HG03097 (cell line): Measurements from ENCODE around the gene PCDHB7.
"Not testable (repeated sequence)": the region's sequence is repeated elsewhere in the genome, so short reads cannot be mapped to it uniquely, and the experiment has no call there.

Source experiments
- ATAC-seq: cut with Tn5 transposase; IDR thresholded peaks from one replicate; pipeline ENCODE4 v1.9.1; 2021; ENCODE audit not compliant: unreplicated experiment, low FRiP score

PCDHB7 gene

DNA sequence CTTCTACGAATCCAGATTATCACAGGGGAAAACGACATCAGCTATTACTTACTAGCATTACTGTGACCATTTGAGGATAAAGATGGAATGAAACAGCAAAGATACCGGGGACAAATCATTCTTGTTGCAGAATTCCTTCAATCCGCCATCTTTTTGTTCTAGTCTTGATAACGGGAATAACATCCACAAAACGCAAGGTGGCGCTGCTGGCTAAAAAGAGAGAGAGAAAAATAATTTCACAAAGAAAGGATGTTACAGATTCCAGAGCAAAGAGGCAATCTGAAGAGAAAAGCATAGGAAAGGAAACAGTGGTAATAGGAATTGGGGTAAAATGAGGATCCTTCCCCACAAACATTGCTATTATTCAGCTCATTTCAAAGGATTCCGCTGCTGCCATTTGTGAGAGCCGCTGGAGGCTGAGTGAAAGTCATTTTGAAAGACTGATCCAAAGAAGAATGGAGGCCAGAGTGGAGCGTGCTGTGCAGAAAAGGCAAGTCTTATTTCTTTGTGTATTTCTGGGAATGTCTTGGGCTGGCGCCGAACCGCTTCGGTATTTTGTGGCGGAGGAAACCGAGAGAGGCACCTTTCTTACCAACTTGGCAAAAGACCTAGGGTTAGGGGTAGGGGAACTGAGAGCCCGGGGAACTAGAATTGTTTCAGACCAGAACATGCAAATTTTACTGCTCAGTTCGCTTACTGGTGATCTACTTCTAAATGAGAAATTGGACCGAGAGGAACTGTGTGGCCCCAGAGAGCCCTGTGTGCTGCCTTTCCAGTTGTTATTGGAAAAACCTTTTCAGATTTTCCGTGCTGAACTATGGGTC is at the start of gene PCDHB7:
PCDHB7 (plus strand) TSS at position 264 of the 824 bp plus-strand sequence; CDS start at position 456, 192 bp downstream.
- no peak for ATAC-seq

DNA sequence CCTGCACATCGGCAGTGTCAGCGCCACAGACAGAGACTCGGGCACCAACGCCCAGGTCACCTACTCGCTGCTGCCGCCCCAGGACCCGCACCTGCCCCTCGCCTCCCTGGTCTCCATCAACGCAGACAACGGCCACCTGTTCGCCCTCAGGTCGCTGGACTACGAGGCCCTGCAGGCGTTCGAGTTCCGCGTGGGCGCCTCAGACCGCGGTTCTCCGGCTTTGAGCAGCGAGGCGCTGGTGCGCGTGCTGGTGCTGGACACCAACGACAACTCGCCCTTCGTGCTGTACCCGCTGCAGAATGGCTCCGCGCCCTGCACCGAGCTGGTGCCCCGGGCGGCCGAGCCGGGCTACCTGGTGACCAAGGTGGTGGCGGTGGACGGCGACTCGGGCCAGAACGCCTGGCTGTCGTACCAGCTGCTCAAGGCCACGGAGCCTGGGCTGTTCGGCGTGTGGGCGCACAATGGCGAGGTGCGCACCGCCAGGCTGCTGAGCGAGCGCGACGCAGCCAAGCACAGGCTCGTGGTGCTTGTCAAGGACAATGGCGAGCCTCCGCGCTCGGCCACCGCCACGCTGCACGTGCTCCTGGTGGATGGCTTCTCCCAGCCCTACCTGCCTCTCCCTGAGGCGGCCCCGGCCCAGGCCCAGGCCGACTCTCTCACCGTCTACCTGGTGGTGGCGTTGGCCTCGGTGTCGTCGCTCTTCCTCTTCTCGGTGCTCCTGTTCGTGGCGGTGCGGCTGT is 48.9 kb upstream of the PCDHB7 start:
- not testable (repeated sequence) for ATAC-seq

DNA sequence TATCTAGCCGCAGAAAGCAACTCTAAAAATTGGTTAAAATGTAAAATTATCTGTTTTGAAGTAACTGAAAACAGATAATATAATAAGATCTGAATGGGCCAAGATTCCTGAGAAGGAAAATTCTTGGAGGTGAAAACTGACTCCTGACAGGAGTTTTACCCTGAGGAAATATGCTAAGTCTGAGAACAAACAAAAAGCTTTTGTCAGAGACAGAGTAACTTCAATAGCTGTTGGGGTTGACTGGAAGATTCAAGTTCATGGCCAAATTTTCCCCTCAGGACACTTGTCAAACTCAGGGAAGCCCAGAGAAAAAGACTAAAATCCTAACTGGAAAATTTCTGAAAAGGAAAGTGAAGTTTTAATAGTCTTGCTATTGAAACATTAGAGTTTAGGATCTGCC is 45.1 kb upstream of the PCDHB7 start:
- ATAC-seq: no peak

DNA sequence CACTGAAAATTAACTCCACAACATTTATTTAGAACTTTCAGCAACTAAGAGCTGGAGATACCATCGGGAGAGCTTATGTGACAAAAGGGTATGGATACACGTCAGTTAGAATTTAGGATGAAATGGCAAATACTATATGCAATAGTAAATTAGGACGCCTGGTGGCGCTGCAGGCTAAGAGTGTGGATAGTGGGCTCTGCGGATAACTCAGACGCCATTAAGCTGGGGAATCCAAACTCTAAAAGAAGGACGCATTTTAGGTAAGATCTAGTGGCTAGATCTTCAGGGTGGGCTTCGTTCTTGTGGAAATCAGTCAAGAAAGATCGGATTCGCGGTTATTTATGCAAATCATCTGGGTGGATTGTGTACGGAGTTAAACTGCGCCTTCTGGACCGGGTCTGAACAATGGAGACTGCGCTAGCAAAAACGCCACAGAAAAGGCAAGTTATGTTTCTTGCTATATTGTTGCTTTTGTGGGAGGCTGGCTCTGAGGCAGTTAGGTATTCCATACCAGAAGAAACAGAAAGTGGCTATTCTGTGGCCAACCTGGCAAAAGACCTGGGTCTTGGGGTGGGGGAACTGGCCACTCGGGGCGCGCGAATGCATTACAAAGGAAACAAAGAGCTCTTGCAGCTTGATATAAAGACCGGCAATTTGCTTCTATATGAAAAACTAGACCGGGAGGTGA is 37.3 kb upstream of the PCDHB7 start, which contains the start of gene PCDHB5:
PCDHB5 (plus strand) TSS at position 177 of the 688 bp plus-strand sequence; CDS start at position 406, 229 bp downstream.
- no peak for ATAC-seq

DNA sequence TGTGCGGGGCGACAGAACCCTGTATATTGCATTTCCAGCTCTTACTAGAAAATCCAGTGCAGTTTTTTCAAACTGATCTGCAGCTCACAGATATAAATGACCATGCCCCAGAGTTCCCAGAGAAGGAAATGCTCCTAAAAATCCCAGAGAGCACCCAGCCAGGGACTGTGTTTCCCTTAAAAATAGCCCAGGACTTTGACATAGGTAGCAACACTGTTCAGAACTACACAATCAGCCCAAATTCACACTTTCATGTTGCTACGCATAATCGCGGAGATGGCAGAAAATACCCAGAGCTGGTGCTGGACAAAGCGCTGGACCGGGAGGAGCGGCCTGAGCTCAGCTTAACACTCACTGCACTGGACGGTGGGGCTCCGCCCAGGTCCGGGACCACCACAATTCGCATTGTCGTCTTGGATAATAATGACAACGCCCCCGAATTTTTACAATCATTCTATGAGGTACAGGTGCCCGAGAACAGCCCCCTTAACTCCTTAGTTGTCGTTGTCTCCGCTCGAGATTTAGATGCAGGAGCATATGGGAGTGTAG is 36.7 kb upstream of the PCDHB7 start:
- ATAC-seq: no peak

DNA sequence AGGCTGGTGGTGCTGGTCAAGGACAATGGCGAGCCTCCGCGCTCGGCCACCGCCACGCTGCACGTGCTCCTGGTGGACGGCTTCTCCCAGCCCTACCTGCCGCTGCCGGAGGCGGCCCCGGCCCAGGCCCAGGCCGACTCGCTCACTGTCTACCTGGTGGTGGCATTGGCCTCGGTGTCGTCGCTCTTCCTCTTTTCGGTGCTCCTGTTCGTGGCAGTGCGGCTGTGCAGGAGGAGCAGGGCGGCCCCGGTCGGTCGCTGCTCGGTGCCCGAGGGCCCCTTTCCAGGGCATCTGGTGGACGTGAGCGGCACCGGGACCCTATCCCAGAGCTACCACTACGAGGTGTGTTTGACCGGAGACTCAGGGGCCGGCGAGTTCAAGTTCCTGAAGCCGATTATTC is 35.1 kb upstream of the PCDHB7 start:
- ATAC-seq: not testable (repeated sequence)

DNA sequence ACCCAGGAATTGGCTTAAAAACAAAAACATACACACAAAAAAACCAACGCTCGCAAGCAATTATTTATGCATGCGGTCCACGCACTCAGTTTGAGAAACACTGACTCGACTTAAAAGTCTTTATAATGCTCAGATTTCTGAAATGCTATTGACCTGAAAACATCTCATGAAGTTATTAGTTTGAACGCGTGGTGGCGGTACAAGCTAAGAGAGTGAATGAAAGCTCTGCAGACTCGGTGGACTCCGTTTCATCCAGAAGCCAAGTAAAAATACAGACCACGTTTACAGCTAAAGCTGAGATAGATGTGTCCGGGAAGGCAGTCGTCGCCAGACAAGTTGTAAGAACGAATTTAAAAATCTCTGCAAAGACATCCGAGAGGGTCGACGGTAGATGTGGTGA is 22.6 kb upstream of the PCDHB7 start, which contains the start of gene PCDHB6:
PCDHB6 (plus strand) TSS at position 246 of the 400 bp plus-strand sequence. CDS start 201 bp downstream, outside the sequence.
- ATAC-seq: no peak

DNA sequence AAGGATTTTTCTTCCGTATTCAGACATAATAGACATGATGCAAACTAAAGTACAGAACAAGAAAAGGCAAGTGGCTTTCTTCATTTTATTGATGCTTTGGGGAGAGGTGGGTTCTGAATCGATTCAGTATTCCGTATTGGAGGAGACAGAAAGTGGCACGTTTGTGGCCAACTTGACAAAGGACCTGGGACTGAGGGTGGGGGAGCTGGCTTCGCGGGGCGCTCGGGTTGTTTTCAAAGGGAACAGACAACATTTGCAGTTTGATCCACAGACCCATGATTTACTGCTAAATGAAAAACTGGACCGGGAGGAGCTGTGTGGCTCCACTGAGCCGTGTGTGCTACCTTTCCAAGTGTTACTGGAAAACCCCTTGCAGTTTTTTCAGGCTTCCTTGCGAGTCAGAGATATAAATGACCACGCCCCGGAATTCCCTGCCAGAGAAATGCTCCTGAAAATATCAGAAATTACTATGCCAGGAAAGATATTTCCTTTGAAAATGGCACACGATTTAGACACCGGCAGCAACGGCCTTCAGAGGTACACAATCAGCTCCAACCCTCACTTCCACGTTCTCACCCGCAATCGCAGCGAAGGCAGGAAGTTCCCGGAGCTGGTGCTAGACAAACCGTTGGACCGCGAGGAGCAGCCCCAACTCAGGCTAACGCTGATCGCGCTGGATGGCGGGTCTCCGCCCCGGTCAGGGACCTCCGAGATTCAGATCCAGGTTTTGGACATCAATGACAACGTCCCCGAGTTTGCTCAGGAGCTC is 22.0 kb upstream of the PCDHB7 start:
- no peak for ATAC-seq

DNA sequence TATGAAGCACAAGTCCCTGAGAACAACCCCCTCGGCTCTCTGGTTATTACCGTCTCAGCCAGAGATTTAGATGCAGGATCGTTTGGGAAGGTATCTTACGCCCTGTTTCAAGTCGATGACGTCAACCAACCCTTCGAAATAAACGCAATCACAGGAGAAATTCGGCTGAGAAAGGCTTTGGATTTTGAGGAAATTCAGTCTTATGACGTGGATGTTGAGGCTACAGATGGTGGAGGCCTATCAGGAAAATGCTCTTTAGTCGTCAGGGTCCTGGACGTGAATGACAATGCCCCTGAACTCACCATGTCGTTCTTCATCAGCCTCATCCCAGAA is 21.5 kb upstream of the PCDHB7 start:
- no peak for ATAC-seq

DNA sequence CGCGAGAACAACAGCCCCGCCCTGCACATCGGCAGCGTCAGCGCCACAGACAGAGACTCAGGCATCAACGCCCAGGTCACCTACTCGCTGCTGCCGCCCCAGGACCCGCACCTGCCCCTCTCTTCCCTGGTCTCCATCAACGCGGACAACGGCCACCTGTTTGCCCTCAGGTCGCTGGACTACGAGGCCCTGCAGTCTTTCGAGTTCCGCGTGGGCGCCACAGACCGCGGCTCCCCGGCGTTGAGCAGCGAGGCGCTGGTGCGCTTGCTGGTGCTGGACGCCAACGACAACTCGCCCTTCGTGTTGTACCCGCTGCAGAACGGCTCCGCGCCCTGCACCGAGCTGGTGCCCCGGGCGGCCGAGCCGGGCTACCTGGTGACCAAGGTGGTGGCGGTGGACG is 20.8 kb upstream of the PCDHB7 start:
- not testable (repeated sequence) for ATAC-seq

DNA sequence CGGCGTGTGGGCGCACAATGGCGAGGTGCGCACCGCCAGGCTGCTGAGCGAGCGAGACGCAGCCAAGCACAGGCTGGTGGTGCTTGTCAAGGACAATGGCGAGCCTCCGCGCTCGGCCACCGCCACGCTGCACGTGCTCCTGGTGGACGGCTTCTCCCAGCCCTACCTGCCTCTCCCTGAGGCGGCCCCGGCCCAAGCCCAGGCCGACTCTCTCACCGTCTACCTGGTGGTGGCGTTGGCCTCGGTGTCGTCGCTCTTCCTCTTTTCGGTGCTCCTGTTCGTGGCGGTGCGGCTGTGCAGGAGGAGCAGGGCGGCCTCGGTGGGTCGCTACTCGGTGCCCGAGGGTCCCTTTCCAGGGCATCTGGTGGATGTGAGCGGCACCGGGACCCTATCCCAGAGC is 20.3 kb upstream of the PCDHB7 start:
- ATAC-seq: not testable (repeated sequence)

DNA sequence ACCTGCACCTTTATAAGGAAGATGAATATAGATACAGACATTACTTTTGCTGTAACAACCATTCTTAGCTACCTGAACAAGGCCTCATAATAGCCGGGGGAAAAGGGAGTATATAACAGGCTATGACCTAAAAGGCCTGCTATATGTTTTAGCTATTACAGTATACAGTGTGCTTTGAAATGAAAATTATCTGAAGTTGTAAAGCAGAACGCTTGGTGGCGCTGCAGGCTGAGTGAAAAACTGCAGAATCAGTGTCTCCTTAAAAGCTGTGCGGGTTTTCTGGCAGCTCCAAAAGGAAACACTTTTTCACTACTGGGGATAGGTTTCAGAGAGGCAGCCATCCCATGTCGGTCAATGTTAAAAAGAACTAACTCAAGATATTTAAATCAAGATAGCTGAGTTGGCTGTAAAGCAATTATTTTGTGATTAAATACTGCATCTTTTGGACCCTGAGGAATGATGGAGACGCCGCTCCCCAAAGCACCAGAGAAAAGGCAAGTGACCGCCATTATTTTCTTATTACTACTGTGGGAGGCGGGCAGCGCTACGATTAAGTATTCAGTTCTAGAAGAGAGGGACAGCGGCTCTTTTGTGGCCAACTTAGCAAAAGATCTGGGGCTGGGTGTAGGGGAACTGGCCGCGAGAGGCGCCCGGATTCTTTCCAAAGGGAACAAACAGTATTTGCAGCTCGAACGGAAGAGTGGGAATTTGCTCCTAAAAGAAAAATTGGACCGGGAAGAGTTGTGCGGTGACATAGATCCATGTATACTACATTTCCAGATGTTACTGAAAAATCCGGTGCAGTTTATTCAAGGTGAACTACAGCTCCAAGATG is 16.7 kb upstream of the PCDHB7 start:
- ATAC-seq: no peak

DNA sequence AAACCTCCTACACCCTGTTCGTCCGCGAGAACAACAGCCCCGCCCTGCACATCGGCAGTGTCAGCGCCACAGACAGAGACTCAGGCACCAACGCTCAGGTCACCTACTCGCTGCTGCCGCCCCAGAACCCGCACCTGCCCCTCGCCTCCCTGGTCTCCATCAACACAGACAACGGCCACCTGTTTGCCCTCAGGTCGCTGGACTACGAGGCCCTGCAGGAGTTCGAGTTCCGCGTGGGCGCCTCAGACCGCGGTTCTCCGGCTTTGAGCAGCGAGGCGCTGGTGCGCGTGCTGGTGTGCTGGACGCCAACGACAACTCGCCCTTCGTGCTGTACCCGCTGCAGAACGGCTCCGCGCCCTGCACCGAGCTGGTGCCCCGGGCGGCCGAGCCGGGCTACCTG is 15.1 kb upstream of the PCDHB7 start:
- not testable (repeated sequence) for ATAC-seq

DNA sequence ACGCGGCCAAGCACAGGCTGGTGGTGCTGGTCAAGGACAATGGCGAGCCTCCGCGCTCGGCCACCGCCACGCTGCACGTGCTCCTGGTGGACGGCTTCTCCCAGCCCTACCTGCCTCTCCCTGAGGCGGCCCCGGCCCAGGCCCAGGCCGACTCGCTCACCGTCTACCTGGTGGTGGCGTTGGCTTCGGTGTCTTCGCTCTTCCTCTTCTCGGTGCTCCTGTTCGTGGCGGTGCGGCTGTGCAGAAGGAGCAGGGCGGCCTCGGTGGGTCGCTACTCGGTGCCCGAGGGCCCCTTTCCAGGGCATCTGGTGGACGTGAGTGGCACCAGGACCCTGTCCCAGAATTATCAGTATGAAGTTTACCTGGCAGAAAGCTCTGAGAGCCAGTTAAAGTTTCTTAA is 14.5 kb upstream of the PCDHB7 start:
- not testable (repeated sequence) for ATAC-seq

DNA sequence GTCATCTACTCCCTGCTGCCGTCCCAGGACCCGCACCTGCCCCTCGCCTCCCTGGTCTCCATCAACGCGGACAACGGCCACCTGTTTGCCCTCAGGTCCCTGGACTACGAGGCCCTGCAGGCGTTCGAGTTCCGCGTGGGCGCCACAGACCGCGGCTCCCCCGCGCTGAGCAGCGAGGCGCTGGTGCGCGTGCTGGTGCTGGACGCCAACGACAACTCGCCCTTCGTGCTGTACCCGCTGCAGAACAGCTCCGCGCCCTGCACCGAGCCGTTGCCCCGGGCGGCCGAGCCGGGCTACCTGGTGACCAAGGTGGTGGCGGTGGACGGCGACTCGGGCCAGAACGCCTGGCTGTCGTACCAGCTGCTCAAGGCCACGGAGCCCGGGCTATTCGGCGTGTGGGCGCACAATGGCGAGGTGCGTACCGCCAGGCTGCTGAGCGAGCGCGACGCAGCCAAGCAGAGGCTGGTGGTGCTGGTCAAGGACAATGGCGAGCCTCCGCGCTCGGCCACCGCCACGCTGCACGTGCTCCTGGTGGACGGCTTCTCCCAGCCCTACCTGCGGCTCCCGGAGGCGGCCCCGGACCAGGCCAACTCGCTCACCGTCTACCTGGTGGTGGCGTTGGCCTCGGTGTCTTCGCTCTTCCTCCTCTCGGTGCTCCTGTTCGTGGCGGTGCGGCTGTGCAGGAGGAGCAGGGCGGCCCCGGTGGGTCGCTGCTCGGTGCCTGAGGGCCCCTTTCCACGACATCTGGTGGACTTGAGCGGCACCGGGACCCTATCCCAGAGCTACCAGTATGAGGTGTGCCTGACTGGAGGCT is 2.1 kb downstream of the PCDHB7 start:
- not testable (repeated sequence) for ATAC-seq

DNA sequence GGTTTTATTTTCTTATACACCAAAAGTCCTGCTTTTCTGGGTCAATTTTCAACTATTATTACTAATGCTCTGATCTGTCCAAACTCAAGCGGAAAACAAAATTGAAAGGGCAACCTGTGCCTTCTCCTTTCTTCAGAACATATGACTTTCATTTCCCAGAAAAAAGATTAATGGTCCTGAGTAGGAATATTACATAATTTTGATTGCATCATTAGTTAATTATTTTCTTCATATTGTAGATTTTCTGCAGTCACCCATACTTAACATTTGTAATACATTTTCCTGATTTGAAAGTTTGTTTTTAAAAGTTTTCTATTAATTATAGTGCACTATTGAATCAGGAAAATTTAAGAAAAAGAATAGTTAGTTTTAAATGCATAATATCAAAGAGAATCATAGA is 3.5 kb downstream of the PCDHB7 start:
- no peak for ATAC-seq

DNA sequence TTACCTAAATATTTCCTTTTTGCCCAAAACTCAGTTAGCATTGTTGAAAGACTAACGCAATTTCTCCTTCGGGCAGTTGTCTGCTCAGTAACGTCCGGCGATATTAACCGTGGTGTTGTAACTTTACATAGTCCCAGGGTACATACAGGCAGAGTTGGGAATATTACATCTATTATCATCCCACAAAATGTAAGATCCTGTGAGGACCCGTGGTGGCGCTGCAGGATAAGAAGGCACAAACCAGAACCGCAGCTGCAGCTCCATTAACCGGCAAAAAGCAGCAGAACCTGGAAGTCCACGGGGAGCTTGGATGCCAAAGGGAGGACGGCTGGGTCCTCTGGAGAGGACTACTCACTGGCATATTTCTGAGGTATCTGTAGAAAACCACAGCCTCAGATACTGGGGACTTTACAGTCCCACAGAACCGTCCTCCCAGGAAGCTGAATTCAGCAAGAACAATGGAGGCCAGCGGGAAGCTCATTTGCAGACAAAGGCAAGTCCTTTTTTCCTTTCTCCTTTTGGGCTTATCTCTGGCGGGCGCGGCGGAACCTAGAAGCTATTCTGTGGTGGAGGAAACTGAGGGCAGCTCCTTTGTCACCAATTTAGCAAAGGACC is 5.2 kb downstream of the PCDHB7 start, which contains the start of gene PCDHB8:
PCDHB8 (plus strand) TSS at position 214 of the 615 bp plus-strand sequence; CDS start at position 459, 245 bp downstream.
- not testable (repeated sequence) for ATAC-seq

DNA sequence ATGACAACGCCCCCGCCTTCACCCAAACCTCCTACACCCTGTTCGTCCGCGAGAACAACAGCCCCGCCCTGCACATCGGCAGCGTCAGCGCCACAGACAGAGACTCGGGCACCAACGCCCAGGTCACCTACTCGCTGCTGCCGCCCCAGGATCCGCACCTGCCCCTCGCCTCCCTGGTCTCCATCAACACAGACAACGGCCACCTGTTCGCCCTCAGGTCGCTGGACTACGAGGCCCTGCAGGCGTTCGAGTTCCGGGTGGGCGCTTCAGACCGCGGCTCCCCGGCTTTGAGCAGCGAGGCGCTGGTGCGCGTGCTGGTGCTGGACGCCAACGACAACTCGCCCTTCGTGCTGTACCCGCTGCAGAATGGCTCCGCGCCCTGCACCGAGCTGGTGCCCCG is 6.9 kb downstream of the PCDHB7 start:
- ATAC-seq: not testable (repeated sequence)
